Motor neuron (in vitro differentiated cells): ENCODE results near the gene NEGR1. TPM values are rescaled to one million over a fixed set of nuclear protein-coding genes. Genes with fewer than 3 reads are reported as not detected.

Experiments used
- ATAC-seq, 8 experiments: fragments of 200-7000 bp; cut with Tn5 transposase; replicated peaks in 6 of 8; 2 replicates each; pipeline ENCODE4 v1.8.0; 2021; ENCODE audit warnings: mild to moderate bottlenecking in 8 of 8, moderate library complexity in 8 of 8
- H3K27ac ChIP-seq, 2 donors: fragments of 250-450 bp; sonication (Bioruptor Pico); 2 replicates each; pipeline ENCODE4 v1.9.0; 2021; ENCODE audit warnings: antibody characterized with exemption in 2 of 2, mild to moderate bottlenecking in 2 of 2, moderate library complexity in 1 of 2
- H3K4me1 ChIP-seq, 2 donors: fragments of 250-450 bp; sonication (Bioruptor Pico); replicated peaks in 1 of 2; 2 replicates each; pipeline ENCODE4 v1.6.1; 2021; ENCODE audit warnings: antibody characterized with exemption in 2 of 2, mild to moderate bottlenecking in 2 of 2, moderate library complexity in 1 of 2
- H3K4me3 ChIP-seq, 5 donors: fragments of 250-450 bp; sonication (Bioruptor Pico); 2 replicates each; pipeline ENCODE4 v1.9.0; 2021; ENCODE audit warnings: antibody characterized with exemption in 5 of 5, mild to moderate bottlenecking in 5 of 5, moderate library complexity in 4 of 5
- WGBS, 10 experiments: fragments of 450-650 bp; shearing (Covaris generic); methylation state at CpG; one replicate each; pipeline ENCODE4 v1.0.0; 2022; 5-methylcytosine and 5-hydroxymethylcytosine counted together
- in situ Hi-C, 9 experiments: fragments of 400-800 bp; cut with MboI; loops; one replicate each; pipeline ENCODE4 v1.15.0; 2021; ENCODE audit warnings: low sequenced_read_pairs in 9 of 9, low pct_unique_long_range_greater_than_20kb in 2 of 9; ENCODE audit not compliant: unreplicated experiment in 9 of 9
- total RNA-seq, 8 experiments: library from RNA; unstranded; fragments of 300-600 nt; gene quantifications; 2 replicates each; pipeline versions ENCODE4 v1.2.3 to v1.2.4, GENCODE V29; 2022

The NEGR1 gene
- total RNA-seq, 8 experiments from 2014 or later, result 0.63 to 40.6 (median 15.1) TPM

DNA sequence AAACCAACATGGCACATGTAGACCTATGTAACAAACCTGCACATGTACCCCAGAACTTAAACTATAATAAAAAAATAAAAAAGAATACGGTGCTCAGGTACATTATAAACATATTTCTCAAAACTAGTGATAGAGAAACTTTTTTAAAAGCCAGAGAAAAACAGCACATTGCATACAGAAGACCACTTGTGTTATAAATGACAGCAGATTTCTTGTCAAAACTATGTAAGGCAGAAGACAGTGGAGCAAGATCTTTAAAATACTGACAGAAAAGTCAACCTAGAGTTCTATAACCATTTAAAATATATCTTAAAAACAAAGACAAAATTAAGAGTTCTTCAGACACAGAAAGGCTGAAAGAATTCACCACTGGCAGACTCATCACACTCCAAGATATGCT lies 144.7 kb downstream of the NEGR1 start:
- in situ Hi-C loops, result no loop called here
- WGBS, 10 experiments, result 29 to 100% (median 67%) methylated on average over 1 of the region's 1 CpG; no CpG with 5 or more reads in 3 of the 10 experiments
- H3K27ac ChIP-seq, result no peak overlapping the region
- H3K4me3 ChIP-seq, result no peak overlapping the region
- no peaks in the 10 kb centered on the region for H3K4me1 ChIP-seq
- no peak for ATAC-seq

GRCh38 chr1:72129869-72130268 lies 152.5 kb downstream of the NEGR1 start:
- no peak for ATAC-seq
- 34 to 96% (median 81%) methylated on average over 1 to 2 of the region's 2 CpGs for WGBS, 10 experiments
- in situ Hi-C loops, result no loop called here
- no peak overlapping the region for H3K27ac ChIP-seq
- H3K4me3 ChIP-seq, result no peak overlapping the region
- H3K4me1 ChIP-seq, result no peaks in the 10 kb centered on the region

DNA sequence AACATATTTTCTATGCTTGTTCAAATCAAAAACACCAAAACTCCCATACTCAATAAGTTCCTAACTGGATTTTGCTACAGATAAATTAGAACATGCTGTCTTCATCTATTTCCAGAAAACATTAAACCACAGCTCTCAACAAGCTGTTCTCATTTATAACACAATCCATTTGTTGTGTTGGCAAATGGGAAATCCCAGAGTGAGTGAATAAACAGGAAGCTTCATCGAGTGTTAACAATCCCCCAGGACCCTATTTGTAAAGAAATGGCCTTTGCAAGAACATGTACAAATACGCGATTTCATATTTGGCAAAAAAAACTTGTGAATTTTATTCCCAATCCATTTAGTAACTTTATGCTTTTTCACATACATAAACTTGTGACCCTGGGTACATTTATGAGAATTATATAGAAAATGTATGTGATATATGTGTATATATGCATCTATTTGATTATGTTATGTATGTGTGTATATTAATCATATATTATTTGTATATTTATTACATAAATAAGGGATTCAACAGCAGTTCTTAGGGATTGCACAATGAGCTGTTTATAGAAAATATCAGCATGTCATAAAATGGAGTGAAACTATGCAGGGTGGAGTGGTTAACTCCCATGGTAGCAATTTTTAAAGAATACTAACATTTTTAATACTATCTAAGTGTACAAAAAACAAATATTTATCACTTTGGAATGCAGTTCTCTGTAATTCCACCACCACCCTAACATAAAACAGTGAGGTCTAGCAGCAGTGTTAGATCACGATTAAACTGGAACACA lies 160.0 kb downstream of the NEGR1 start:
- H3K4me3 ChIP-seq, result no peak overlapping the region
- no peak overlapping the region for H3K27ac ChIP-seq
- H3K4me1 ChIP-seq, result no peaks in the 10 kb centered on the region
- in situ Hi-C loops, result no loop called here
- 0 to 100% (median 38%) methylated on average over 1 to 4 of the region's 4 CpGs; no CpG with 5 or more reads in 1 of the 10 experiments for WGBS, 10 experiments
- peak in 3 of 8 experiments; percentile 18 to 92 (median 90) for ATAC-seq

GRCh38 chr1:72119491-72119890 lies 162.8 kb downstream of the NEGR1 start:
- 0 to 100% (median 71%) methylated on average over 1 of the region's 1 CpG; no CpG with 5 or more reads in 2 of the 10 experiments for WGBS, 10 experiments
- Histone ChIP-seq H3K27ac (no peak overlapping the region), H3K4me1 (no peaks in the 10 kb centered on the region), H3K4me3 (no peak overlapping the region)
- no peak for ATAC-seq
- in situ Hi-C loops, result no loop called here

DNA sequence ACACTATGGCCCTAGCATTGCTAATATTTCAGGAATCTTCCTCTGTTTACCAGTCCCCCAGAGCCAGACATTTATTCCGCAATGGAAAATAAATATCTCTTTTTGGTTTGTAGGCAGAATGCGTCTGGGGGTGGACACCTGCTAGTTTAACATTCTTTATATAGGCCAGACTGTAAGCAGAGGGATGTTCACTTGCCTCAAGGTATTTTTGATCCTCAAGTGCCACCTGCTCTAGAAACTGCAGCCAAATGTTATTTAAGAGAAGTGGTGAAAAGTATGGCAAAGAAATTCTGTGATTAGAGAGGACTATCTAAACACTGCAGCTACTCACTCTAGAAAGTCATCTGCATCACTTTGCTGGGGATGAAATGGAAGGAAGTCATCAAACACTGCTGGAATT lies 164.7 kb downstream of the NEGR1 start:
- Histone ChIP-seq H3K4me3 (no peak overlapping the region), H3K27ac (no peak overlapping the region), H3K4me1 (no peaks in the 10 kb centered on the region)
- no peak for ATAC-seq
- in situ Hi-C loops, result no loop called here
- WGBS, 10 experiments, result 94 to 100% (median 100%) methylated on average over 1 to 2 of the region's 2 CpGs; no CpG with 5 or more reads in 4 of the 10 experiments

GRCh38 chr1:72115290-72115689 lies 167.0 kb downstream of the NEGR1 start:
- Histone ChIP-seq H3K4me3 (no peak overlapping the region), H3K27ac (no peak overlapping the region), H3K4me1 (no peaks in the 10 kb centered on the region)
- in situ Hi-C loops, result no loop called here
- ATAC-seq, result no peak
- 43 to 100% (median 83%) methylated on average over 1 to 2 of the region's 2 CpGs; no CpG with 5 or more reads in 2 of the 10 experiments for WGBS, 10 experiments

- whole genome bisulfite sequencing, 10 experiments, result 63 to 100% (median 78%) methylated on average over 1 to 4 of the region's 4 CpGs; no CpG with 5 or more reads in 1 of the 10 experiments
- no peaks in the 10 kb centered on the region for H3K4me1 ChIP-seq
- no peak overlapping the region for H3K27ac ChIP-seq
- ATAC-seq, result no peak
- no peak overlapping the region for H3K4me3 ChIP-seq
- in situ Hi-C loops, result no loop called here
Observed at GRCh38 chr1:72111662-72112061, 170.7 kb downstream of the NEGR1 start.

GRCh38 chr1:72109916-72110315 lies 172.4 kb downstream of the NEGR1 start:
- H3K27ac ChIP-seq, result no peak overlapping the region
- H3K4me1 ChIP-seq, result no peaks in the 10 kb centered on the region
- no peak overlapping the region for H3K4me3 ChIP-seq
- no peak for ATAC-seq
- in situ Hi-C loops, result no loop called here
- WGBS, 10 experiments, result 70 to 100% (median 96%) methylated on average over 1 to 2 of the region's 2 CpGs; no CpG with 5 or more reads in 1 of the 10 experiments

GRCh38 chr1:72105201-72105600 lies 177.1 kb downstream of the NEGR1 start:
- in situ Hi-C loops, result no loop called here
- no peak overlapping the region for H3K27ac ChIP-seq
- H3K4me3 ChIP-seq, result no peak overlapping the region
- WGBS, 10 experiments, result 83 to 100% (median 95%) methylated on average over 1 to 2 of the region's 2 CpGs; no CpG with 5 or more reads in 1 of the 10 experiments
- ATAC-seq, result no peak
- no peaks in the 10 kb centered on the region for H3K4me1 ChIP-seq

DNA sequence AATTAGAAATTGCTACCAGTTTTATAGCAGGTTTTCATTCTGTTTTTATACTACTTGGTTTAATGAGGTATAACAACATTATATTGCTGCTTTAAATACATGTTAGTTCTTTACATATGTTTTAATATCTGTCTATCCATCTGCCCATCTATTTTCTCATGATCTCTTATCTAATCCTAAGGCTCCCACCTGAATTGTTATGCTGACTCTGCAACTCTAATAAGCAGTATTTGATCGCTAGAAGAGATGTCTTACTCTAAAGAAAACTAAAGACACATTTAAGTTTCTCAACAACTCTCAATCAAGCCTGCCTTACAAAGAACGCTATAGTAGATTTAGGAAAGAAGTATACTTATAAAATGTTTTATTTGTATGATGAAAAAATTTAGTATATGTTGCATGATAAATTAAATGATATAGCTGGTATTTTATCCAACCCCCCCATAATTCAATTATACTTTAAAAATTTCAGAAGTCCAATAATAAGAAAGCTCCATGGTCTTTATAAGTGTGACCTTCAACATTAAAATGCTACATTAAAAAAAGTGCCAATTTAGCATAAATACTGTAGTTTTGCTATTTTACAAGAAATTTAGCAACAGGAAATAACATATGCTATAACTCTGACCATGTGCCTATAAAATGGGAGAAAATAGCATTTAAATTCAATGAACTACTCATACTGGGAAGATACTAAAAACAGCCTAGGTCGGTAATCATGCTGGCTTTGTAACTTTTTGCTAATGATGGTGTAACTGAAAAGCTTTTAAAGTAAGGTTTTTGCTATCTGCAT lies 180.3 kb downstream of the NEGR1 start:
- no peak overlapping the region for H3K4me3 ChIP-seq
- in situ Hi-C loops, result no loop called here
- WGBS, 10 experiments, result 42 to 100% (median 88%) methylated on average over 2 to 3 of the region's 3 CpGs

GRCh38 chr1:72100771-72101170 lies 181.6 kb downstream of the NEGR1 start:
- in situ Hi-C loops, result no loop called here
- no peaks in the 10 kb centered on the region for H3K4me1 ChIP-seq
- ATAC-seq, result no peak
- no peak overlapping the region for H3K27ac ChIP-seq
- 60 to 100% (median 87%) methylated on average over 1 to 2 of the region's 2 CpGs; no CpG with 5 or more reads in 1 of the 10 experiments for WGBS, 10 experiments
- H3K4me3 ChIP-seq, result no peak overlapping the region

More for the DNA sequence above, 180.3 kb downstream of the NEGR1 start:
- Histone ChIP-seq H3K27ac (no peak overlapping the region), H3K4me1 (no peaks in the 10 kb centered on the region)
- ATAC-seq, result no peak

DNA sequence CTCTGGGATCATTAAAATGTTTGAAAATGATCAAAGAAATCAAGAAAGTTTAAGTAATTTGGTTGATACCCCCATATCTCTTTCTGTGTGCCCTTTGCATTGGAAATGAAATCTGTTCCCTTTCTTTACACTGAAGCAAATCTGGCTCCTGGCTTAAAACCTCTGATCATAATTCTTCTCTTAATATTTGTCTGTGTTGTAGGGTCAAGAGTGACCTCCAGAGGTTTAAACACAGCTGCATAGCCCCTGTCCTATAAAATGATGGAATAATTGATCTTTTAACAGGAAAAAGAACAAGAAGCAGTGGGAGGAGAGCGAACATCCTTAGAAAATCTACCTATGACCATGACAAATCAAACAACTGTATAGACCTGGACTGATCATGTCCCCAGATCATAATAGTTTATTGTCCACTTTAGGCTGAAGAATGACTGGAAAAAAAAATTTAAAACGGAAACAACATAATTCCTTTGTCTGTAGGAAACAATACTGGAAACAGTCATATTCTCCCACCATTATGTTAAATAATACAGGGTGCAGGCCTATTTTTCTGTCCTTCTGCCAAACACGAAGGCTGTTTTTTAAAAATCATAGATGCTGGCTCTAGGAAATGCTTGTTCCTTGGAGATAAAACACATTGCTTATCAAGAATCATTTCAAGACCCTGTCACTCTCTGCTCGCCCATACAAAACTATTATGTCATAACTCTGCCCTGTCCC lies 184.3 kb downstream of the NEGR1 start:
- 66 to 100% (median 94%) methylated on average over 1 to 4 of the region's 4 CpGs for WGBS, 10 experiments
- Histone ChIP-seq H3K4me1 (no peaks in the 10 kb centered on the region), H3K27ac (no peak overlapping the region), H3K4me3 (no peak overlapping the region)
- in situ Hi-C loops, result no loop called here
- no peak for ATAC-seq

GRCh38 chr1:72094209-72094608 lies 188.1 kb downstream of the NEGR1 start:
- Histone ChIP-seq H3K4me1 (no peaks in the 10 kb centered on the region), H3K4me3 (no peak overlapping the region), H3K27ac (no peak overlapping the region)
- WGBS, 10 experiments, result 8 to 90% (median 46%) methylated on average over 1 to 2 of the region's 2 CpGs
- ATAC-seq, result no peak
- in situ Hi-C loops, result no loop called here
